ENCODE data around the gene PRDM15.

The PRDM15 gene

GRCh38 chr21:41886328-41886727 lies 7.2 kb upstream of the PRDM15 start:
- DNase-seq (ENCODE audit: low read depth): no peak

- DNase-seq (ENCODE audit: low read depth): no peak
These were observed 6.3 kb upstream of the PRDM15 start for GRCh38 chr21:41885341-41886024.

- no peak for DNase-seq (ENCODE audit: low read depth)
These were observed 5.4 kb upstream of the PRDM15 start for GRCh38 chr21:41884501-41885030.

- no peak for DNase-seq (ENCODE audit: low read depth)
These were observed 4.4 kb upstream of the PRDM15 start for GRCh38 chr21:41883582-41883981.

GRCh38 chr21:41881051-41881450 lies 1.9 kb upstream of the PRDM15 start:
- DNase-seq (ENCODE audit: low read depth): no peak

- DNase-seq (ENCODE audit: low read depth): no peak
These were observed 1.0 kb upstream of the PRDM15 start for GRCh38 chr21:41880153-41880552.

GRCh38 chr21:41878831-41879189 lies 334 bp downstream of the PRDM15 start:
- peak; percentile 73 for DNase-seq (ENCODE audit: low read depth)

GRCh38 chr21:41877901-41878830 lies 978 bp downstream of the PRDM15 start:
- no peak for DNase-seq (ENCODE audit: low read depth)

GRCh38 chr21:41876928-41877652 lies 2.1 kb downstream of the PRDM15 start:
- no peak for DNase-seq (ENCODE audit: low read depth)

GRCh38 chr21:41876396-41876795 lies 2.7 kb downstream of the PRDM15 start:
- DNase-seq (ENCODE audit: low read depth): no peak

- DNase-seq (ENCODE audit: low read depth): no peak
These were observed 4.1 kb downstream of the PRDM15 start for GRCh38 chr21:41875086-41875485.

GRCh38 chr21:41874611-41875010 lies 4.5 kb downstream of the PRDM15 start:
- DNase-seq (ENCODE audit: low read depth): no peak

GRCh38 chr21:41873426-41873825 lies 5.7 kb downstream of the PRDM15 start:
- DNase-seq (ENCODE audit: low read depth): no peak

GRCh38 chr21:41873005-41873404 lies 6.1 kb downstream of the PRDM15 start:
- DNase-seq (ENCODE audit: low read depth): no peak

- DNase-seq (ENCODE audit: low read depth): no peak
These were observed 7.7 kb downstream of the PRDM15 start for GRCh38 chr21:41871293-41872030.

- no peak for DNase-seq (ENCODE audit: low read depth)
These were observed 9.4 kb downstream of the PRDM15 start for GRCh38 chr21:41869771-41870170.

- no peak for DNase-seq (ENCODE audit: low read depth)
These were observed 11.0 kb downstream of the PRDM15 start for GRCh38 chr21:41868062-41868710.

- DNase-seq (ENCODE audit: low read depth): no peak
These were observed 11.8 kb downstream of the PRDM15 start for GRCh38 chr21:41867313-41867712.

GRCh38 chr21:41866274-41866809 lies 12.8 kb downstream of the PRDM15 start:
- no peak for DNase-seq (ENCODE audit: low read depth)

- no peak for DNase-seq (ENCODE audit: low read depth)
These were observed 14.0 kb downstream of the PRDM15 start for GRCh38 chr21:41865002-41865777.

Data from T follicular helper cell (primary cell).